ENCODE results near the gene NUP205. TPM values are rescaled to one million over a fixed set of nuclear protein-coding genes. Genes with fewer than 3 reads are reported as not detected.
"Not testable (repeated sequence)": the region's sequence is repeated elsewhere in the genome, so short reads cannot be mapped to it uniquely, and the experiment has no call there.

Gene NUP205
- total and polyA plus RNA-seq, 10 donors = 29.8 to 55.5 (median 44.8) TPM

DNA sequence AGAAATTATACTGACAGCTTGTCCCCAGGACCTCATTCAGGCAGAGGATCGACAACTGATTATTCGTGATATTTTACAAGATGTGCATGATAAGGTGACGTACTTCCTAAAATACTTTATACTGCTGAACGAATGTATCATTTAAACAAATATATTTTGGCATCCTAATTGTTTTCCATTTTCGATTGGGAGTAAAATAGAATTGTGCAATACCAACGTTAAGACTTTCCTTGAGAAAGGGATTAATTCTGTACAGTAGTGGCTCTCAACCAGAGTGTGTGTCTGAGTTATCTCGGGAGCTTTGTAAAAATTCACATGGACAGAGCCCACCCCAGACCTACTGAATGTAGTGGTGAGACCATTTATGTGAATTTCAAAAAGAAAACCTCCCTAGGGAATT lies 60.8 kb downstream of the NUP205 start:
- Histone ChIP-seq H3K4me1 (no peaks in the 10 kb centered on the region), H3K4me3 (no peak overlapping the region), H3K9me3 (no peaks in the 10 kb centered on the region), H3K36me3 (peaks cover 5 to 99% (median 67%) of the 10 kb centered on the region in 6 donors), H3K27ac (no peak overlapping the region), H3K27me3 (replicated peaks in 1 of 7) (no peaks in the 10 kb centered on the region)
- no peak for DNase-seq
- 88 to 96% (median 91%) methylated on average over 7 of the region's 7 CpGs for WGBS, 5 donors
- intact Hi-C loops (cut with DNase I; ENCODE audit: low total_unique reads) = no loop called here
- TF ChIP-seq, protein P1, sequence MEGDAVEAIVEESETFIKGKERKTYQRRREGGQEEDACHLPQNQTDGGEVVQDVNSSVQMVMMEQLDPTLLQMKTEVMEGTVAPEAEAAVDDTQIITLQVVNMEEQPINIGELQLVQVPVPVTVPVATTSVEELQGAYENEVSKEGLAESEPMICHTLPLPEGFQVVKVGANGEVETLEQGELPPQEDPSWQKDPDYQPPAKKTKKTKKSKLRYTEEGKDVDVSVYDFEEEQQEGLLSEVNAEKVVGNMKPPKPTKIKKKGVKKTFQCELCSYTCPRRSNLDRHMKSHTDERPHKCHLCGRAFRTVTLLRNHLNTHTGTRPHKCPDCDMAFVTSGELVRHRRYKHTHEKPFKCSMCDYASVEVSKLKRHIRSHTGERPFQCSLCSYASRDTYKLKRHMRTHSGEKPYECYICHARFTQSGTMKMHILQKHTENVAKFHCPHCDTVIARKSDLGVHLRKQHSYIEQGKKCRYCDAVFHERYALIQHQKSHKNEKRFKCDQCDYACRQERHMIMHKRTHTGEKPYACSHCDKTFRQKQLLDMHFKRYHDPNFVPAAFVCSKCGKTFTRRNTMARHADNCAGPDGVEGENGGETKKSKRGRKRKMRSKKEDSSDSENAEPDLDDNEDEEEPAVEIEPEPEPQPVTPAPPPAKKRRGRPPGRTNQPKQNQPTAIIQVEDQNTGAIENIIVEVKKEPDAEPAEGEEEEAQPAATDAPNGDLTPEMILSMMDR (IDR thresholded peaks at IDR 0.05 in 8 of 11, conservative IDR thresholded peaks at IDR 0.05 in 3 of 11) = no peak
- TF ChIP-seq POLR2AphosphoS5 (IDR thresholded peaks at IDR 0.05) = no peak
- TF ChIP-seq POLR2A (IDR thresholded peaks at IDR 0.05) = no peak

DNA sequence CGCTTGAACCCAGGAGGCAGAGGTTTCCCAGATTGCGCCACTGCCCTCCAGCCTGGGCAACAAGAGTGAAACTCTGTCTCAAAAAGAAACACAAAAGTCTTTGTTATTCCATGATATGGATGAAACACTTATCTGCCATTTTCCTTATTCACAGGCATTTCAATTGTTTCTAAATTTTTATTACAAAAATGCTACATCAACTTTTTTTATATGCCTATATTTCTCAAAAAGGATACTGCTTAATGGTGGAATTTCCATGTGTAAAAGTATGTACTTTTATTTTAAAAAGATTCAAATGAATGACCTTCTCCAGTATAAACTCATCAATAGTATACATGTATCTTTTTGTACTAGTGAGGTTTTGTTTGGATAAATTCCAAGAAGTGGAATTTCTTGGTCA lies 62.7 kb downstream of the NUP205 start:
- WGBS, 5 donors = 92 to 100% (median 95%) methylated on average over 2 of the region's 2 CpGs

DNA sequence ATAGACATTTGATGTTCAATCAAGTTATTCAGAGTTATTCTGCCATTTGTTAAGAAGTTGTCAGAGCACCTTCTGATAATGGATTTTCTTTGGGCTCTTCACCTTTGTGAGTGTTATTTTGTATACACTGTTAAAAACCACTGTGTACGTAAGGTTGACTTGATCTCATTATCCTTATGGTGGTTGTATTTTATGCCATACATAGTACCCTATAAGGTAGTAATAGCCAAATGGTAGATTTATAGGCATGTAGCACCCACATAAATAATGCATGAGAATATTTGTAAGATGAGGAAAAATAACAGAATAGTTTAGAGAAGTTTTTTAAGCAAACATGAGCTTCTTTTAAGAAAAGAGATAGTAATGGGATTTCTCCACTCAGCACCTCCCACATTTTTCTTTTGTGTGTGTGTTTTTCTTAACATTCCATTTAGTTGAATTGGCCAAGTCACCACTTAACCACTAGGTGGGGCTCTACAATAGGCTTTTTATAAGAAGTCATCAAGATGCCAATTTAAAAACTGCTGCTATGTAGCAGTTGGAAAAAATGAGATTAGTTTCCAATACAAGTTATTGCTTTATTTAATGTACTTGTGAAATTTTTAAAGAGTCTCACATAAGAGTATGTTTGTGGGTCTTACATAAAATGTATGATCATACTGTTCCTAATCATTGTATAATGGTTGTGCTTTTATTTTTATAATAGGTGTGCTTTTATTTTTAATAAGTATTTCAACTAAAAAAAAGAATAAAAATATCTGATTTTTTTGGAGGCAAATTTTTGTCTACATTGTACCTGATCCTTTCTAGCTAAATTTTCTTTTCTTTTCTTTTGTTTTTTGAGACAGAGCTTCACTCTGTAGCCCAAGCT lies 63.5 kb downstream of the NUP205 start:
- Histone ChIP-seq H3K4me3 (no peak overlapping the region), H3K4me1 (no peaks in the 10 kb centered on the region), H3K36me3 (peaks cover 5 to 99% (median 81%) of the 10 kb centered on the region in 6 donors), H3K27ac (no peak overlapping the region), H3K9me3 (no peaks in the 10 kb centered on the region), H3K27me3 (replicated peaks in 1 of 7) (no peaks in the 10 kb centered on the region)
- DNase-seq = no peak
- 80 to 90% (median 84%) methylated on average over 1 of the region's 1 CpG for WGBS, 5 donors
- no peak for TF ChIP-seq POLR2A (IDR thresholded peaks at IDR 0.05)
- TF ChIP-seq POLR2AphosphoS5 (IDR thresholded peaks at IDR 0.05) = no peak
- TF ChIP-seq, protein P1 (IDR thresholded peaks at IDR 0.05 in 8 of 11, conservative IDR thresholded peaks at IDR 0.05 in 3 of 11) = peak in 10 of 11 experiments; percentile 15 to 85 (median 74)
- intact Hi-C loops (cut with DNase I; ENCODE audit: low total_unique reads) = no loop called here

More for the DNA sequence above, 62.7 kb downstream of the NUP205 start:
- intact Hi-C loops (cut with DNase I; ENCODE audit: low total_unique reads) = no loop called here
- Histone ChIP-seq H3K27ac (no peak overlapping the region), H3K4me1 (no peaks in the 10 kb centered on the region), H3K27me3 (replicated peaks in 1 of 7) (no peaks in the 10 kb centered on the region), H3K36me3 (peaks cover 5 to 99% (median 81%) of the 10 kb centered on the region in 6 donors), H3K4me3 (no peak overlapping the region), H3K9me3 (no peaks in the 10 kb centered on the region)
- no peak for DNase-seq
- TF ChIP-seq POLR2A (IDR thresholded peaks at IDR 0.05) (no peak), POLR2AphosphoS5 (IDR thresholded peaks at IDR 0.05) (no peak)
- TF ChIP-seq, protein P1 (IDR thresholded peaks at IDR 0.05 in 8 of 11, conservative IDR thresholded peaks at IDR 0.05 in 3 of 11) = no peak

DNA sequence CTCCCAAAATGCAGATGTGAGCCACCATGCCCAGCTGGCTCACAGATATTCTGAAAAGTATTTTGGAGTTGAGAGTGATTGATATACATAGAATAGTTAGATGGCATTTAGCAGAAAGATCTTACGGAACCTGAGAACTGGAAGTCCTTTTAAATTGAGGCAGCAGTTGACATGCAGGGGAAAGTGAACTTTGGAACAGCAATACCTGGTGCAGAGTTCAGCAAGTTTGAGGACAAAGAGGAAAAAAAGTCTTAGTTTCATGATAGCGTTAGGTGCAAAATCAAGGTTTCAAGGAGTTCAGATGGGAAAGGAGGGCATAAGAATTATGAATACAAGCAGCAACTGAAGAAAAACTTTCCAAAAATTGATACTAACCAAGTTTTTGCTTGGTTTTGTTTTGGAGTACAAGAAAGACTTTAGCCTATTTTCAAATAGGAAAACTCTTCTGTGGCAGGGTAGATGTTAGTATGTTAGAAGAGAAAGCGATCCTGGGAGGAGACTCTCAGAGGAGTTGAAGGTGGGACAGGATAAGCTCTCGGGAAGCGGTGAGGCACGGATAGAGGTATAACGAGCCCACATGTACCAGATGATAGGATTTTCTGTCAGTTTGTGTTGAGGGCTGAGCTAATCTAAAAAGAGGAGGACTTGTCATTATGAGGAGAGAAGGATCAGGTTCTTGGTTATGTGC lies 76.6 kb downstream of the NUP205 start:
- Histone ChIP-seq H3K27me3 (replicated peaks in 1 of 7) (no peaks in the 10 kb centered on the region), H3K4me1 (no peaks in the 10 kb centered on the region), H3K4me3 (no peak overlapping the region), H3K27ac (no peak overlapping the region), H3K36me3 (peaks cover 0 to 100% (median 46%) of the 10 kb centered on the region in 6 donors), H3K9me3 (peaks cover 0 to 1% (median 0%) of the 10 kb centered on the region in 8 donors)
- TF ChIP-seq, protein P1 (IDR thresholded peaks at IDR 0.05 in 8 of 11, conservative IDR thresholded peaks at IDR 0.05 in 3 of 11) = no peak
- no peak for TF ChIP-seq POLR2A (IDR thresholded peaks at IDR 0.05)
- TF ChIP-seq POLR2AphosphoS5 (IDR thresholded peaks at IDR 0.05) = no peak
- no peak for DNase-seq
- intact Hi-C loops (cut with DNase I; ENCODE audit: low total_unique reads) = no loop called here
- WGBS, 5 donors = 95 to 98% (median 97%) methylated on average over 7 of the region's 7 CpGs

DNA sequence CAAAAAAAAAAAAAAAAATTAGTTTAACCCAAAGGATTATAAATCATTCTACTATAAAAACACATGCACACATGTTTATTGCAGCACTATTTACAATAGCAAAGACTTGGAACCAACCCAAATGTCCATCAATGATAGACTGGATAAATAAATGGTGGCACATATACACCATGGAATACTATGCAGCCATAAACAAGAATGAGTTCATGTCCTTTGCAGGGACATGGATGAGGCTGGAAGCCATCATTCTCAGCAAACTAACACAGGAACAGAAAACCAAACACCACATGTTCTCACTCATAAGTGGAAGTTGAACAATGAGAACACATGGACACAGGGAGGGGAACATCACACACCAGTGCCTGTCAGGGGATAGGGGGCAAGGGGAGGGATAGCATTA lies 82.0 kb downstream of the NUP205 start:
- H3K9me3 ChIP-seq; H3K4me3 ChIP-seq; H3K4me1 ChIP-seq; DNase-seq; H3K27ac ChIP-seq; H3K27me3 ChIP-seq (replicated peaks in 1 of 7); intact Hi-C loops (cut with DNase I; ENCODE audit: low total_unique reads): not testable (repeated sequence)
- H3K36me3 ChIP-seq = peaks cover 0 to 100% (median 61%) of the 10 kb centered on the region in 6 donors
